ENCODE measurements around the gene CPEB4. TPM values are rescaled to one million over a fixed set of nuclear protein-coding genes. Genes with fewer than 3 reads are reported as not detected.
A peak's percentile ranks its signal among the peaks of the same experiment; 100 is the strongest.

The CPEB4 gene
- total and polyA plus RNA-seq, 4 donors: 14.3 to 113 (median 32.1) TPM

GRCh38 chr5:173907284-173907683 is 19.1 kb downstream of the CPEB4 start:
- 28% methylated on average over 1 of the region's 1 CpG for WGBS
- no peaks in the 10 kb centered on the region for H3K9me3 ChIP-seq (ENCODE audit: control insufficient read depth in 4 of 4, low read length in 3 of 4)
- DNase-seq (ENCODE audit: low spot score): no peak
- no peak overlapping the region for H3K4me3 ChIP-seq (ENCODE audit: low read depth in 1 of 3, low read length in 3 of 3)
- H3K27me3 ChIP-seq (ENCODE audit: control insufficient read depth in 4 of 4, insufficient read depth in 4 of 4, low read length in 3 of 4): no peaks in the 10 kb centered on the region
- H3K27ac ChIP-seq (ENCODE audit: low read depth in 1 of 2, low read length in 2 of 2): peak overlapping the region; percentile 54 to 82
- peaks cover 0 to 8% (median 5%) of the 10 kb centered on the region in 4 donors for H3K36me3 ChIP-seq (ENCODE audit: control insufficient read depth in 4 of 4, insufficient read depth in 3 of 4, low read depth in 1 of 4, low read length in 3 of 4)
- no peak for TF ChIP-seq SP1 (IDR thresholded peaks at IDR 0.05)
- no peak for TF ChIP-seq HNF4A (conservative IDR thresholded peaks at IDR 0.05)
- TF ChIP-seq YY1 (IDR thresholded peaks at IDR 0.05): no peak
- TF ChIP-seq TAF1 (conservative IDR thresholded peaks at IDR 0.05): no peak
- TF ChIP-seq ATF3 (IDR thresholded peaks at IDR 0.05): no peak
- TF ChIP-seq GABPA (IDR thresholded peaks at IDR 0.05 in 1 of 2, conservative IDR thresholded peaks at IDR 0.05 in 1 of 2): no peak
- TF ChIP-seq NR2F2 (IDR thresholded peaks at IDR 0.05): no peak
- no peak for TF ChIP-seq HNF4G (IDR thresholded peaks at IDR 0.05)
- H3K9ac ChIP-seq (ENCODE audit: low read depth in 1 of 2, low read length in 2 of 2): no peak overlapping the region
- H3K4me1 ChIP-seq (ENCODE audit: control insufficient read depth in 4 of 4, insufficient read depth in 4 of 4, low read length in 3 of 4): peaks cover 10 to 53% (median 22%) of the 10 kb centered on the region in 4 donors

GRCh38 chr5:173907686-173908371 is 19.7 kb downstream of the CPEB4 start:
- H3K9me3 ChIP-seq (ENCODE audit: control insufficient read depth in 4 of 4, low read length in 3 of 4): no peaks in the 10 kb centered on the region
- H3K4me3 ChIP-seq (ENCODE audit: low read depth in 1 of 3, low read length in 3 of 3): no peak overlapping the region
- H3K27me3 ChIP-seq (ENCODE audit: control insufficient read depth in 4 of 4, insufficient read depth in 4 of 4, low read length in 3 of 4): no peaks in the 10 kb centered on the region
- WGBS: 61% methylated on average over 3 of the region's 3 CpGs
- DNase-seq (ENCODE audit: low spot score): no peak
- H3K9ac ChIP-seq (ENCODE audit: low read depth in 1 of 2, low read length in 2 of 2): no peak overlapping the region
- H3K4me1 ChIP-seq (ENCODE audit: control insufficient read depth in 4 of 4, insufficient read depth in 4 of 4, low read length in 3 of 4): peaks cover 10 to 52% (median 20%) of the 10 kb centered on the region in 4 donors
- peak overlapping the region; percentile 54 to 82 for H3K27ac ChIP-seq (ENCODE audit: low read depth in 1 of 2, low read length in 2 of 2)
- TF ChIP-seq ATF3 (IDR thresholded peaks at IDR 0.05) (no peak), RAD21 (IDR thresholded peaks at IDR 0.05) (peak in 1 of 2 donors; percentile 2), TAF1 (conservative IDR thresholded peaks at IDR 0.05) (no peak), ZBTB33 (IDR thresholded peaks at IDR 0.05) (peak; percentile 15), CTCF (IDR thresholded peaks at IDR 0.05; ENCODE audit: low read depth, low read length, missing input control) (no peak), MAX (IDR thresholded peaks at IDR 0.05) (no peak)
- peaks cover 0 to 10% (median 6%) of the 10 kb centered on the region in 4 donors for H3K36me3 ChIP-seq (ENCODE audit: control insufficient read depth in 4 of 4, insufficient read depth in 3 of 4, low read depth in 1 of 4, low read length in 3 of 4)

GRCh38 chr5:173909199-173909598 is 21.1 kb downstream of the CPEB4 start:
- H3K9ac ChIP-seq (ENCODE audit: low read depth in 1 of 2, low read length in 2 of 2): peak overlapping the region in 1 of 2 donors; percentile 23
- H3K9me3 ChIP-seq (ENCODE audit: control insufficient read depth in 4 of 4, low read length in 3 of 4): no peaks in the 10 kb centered on the region
- DNase-seq (ENCODE audit: low spot score): no peak
- WGBS: 41% methylated on average over 3 of the region's 3 CpGs
- H3K27me3 ChIP-seq (ENCODE audit: control insufficient read depth in 4 of 4, insufficient read depth in 4 of 4, low read length in 3 of 4): no peaks in the 10 kb centered on the region
- H3K27ac ChIP-seq (ENCODE audit: low read depth in 1 of 2, low read length in 2 of 2): peak overlapping the region in 1 of 2 donors; percentile 41
- no peak overlapping the region for H3K4me3 ChIP-seq (ENCODE audit: low read depth in 1 of 3, low read length in 3 of 3)
- H3K36me3 ChIP-seq (ENCODE audit: control insufficient read depth in 4 of 4, insufficient read depth in 3 of 4, low read depth in 1 of 4, low read length in 3 of 4): peaks cover 0 to 12% (median 7%) of the 10 kb centered on the region in 4 donors
- H3K4me1 ChIP-seq (ENCODE audit: control insufficient read depth in 4 of 4, insufficient read depth in 4 of 4, low read length in 3 of 4): peaks cover 13 to 51% (median 21%) of the 10 kb centered on the region in 4 donors
- TF ChIP-seq JUND (IDR thresholded peaks at IDR 0.05): no peak
- TF ChIP-seq HNF4G (IDR thresholded peaks at IDR 0.05): no peak
- no peak for TF ChIP-seq ZBTB33 (IDR thresholded peaks at IDR 0.05)
- no peak for TF ChIP-seq FOXA1 (IDR thresholded peaks at IDR 0.05)
- TF ChIP-seq RAD21 (IDR thresholded peaks at IDR 0.05): no peak
- no peak for TF ChIP-seq YY1 (IDR thresholded peaks at IDR 0.05)
- no peak for TF ChIP-seq NR2F2 (IDR thresholded peaks at IDR 0.05)
- TF ChIP-seq HNF4A (conservative IDR thresholded peaks at IDR 0.05): no peak
- no peak for TF ChIP-seq SP1 (IDR thresholded peaks at IDR 0.05)
- TF ChIP-seq ATF3 (IDR thresholded peaks at IDR 0.05): no peak
- TF ChIP-seq RXRA (IDR thresholded peaks at IDR 0.05): no peak
- TF ChIP-seq EGR1 (IDR thresholded peaks at IDR 0.05; ENCODE audit: low read depth in 2 of 2): no peak
- no peak for TF ChIP-seq FOXA2 (IDR thresholded peaks at IDR 0.05)
- TF ChIP-seq TAF1 (conservative IDR thresholded peaks at IDR 0.05): no peak
- no peak for TF ChIP-seq GABPA (IDR thresholded peaks at IDR 0.05 in 1 of 2, conservative IDR thresholded peaks at IDR 0.05 in 1 of 2)
